ENCODE data around the gene EOLA1.
A peak's percentile ranks its signal among the peaks of the same experiment; 100 is the strongest.
"Not testable (repeated sequence)": the region's sequence is repeated elsewhere in the genome, so short reads cannot be mapped to it uniquely, and the experiment has no call there.

EOLA1 gene

DNA sequence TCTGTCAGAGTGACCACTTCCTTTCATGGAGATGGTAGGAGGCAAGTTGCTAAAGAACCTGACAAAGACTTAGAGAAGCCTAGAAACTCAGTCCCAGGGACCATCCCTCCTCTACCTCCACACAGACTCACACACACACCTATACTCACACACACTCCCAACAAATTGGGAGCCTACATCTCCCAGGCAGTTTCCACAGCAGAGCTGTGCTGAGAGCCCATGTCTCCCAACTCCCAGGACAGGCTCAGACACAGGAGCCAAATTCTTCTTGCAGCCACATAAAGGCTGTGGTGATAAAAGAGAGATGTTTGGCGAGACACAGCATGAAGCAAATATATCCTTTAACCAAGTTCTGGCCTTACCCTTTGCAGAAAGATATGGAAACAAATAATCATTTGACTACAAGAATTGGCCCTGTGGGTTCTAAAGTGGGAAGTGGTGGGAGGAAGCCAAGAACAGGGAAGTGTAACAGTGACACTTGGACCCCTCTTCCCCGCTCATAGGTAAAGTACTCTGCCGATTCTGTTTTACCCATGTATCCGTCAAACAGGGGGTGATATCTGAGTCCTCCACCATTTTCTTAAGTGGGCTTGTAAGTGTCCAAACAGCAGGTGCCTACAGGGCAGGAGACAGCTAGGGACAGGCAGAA lies 24.7 kb upstream of the EOLA1 start:
- DNase-seq: no peak

DNA sequence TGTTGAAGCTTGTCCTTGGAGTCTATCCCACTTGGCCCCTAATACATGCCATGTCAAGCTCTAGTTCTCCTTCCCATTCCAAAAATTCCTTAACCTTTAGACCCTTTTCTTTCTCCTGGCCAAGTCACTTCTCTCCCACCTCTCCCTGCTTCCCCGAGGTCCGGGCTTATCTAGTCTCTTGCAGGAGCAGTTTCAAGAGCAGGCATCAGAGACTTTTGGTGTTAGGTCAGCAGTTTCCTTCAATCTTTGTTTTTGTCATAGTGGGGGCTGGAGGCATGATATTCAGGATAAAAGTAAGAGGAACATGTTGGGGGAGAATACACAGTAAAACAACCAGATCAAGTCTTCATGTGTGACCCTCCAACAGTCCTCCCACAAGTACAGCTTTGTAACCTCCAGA lies 24.2 kb upstream of the EOLA1 start:
- no peak for DNase-seq

GRCh38 chrX:149517308-149517707 lies 23.5 kb upstream of the EOLA1 start:
- no peak for DNase-seq

DNA sequence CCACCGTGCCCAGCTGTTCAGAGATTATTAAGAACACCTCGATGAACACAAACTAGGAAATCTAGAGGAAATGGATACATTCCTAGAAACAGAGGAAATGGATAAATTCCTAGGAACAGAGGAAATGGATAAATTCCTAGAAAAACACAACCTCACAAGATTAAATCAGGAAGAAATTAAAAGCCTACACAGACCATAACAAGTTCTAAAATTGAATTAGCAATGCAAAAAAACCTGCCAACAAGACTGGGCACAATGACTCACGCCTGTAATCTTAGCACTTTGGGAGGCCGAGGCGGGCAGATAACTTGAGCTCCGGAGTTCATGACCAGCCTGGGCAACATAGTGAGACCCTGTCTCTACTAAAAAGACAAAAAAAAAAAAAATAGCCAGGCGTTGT lies 22.6 kb upstream of the EOLA1 start:
- DNase-seq: no peak

DNA sequence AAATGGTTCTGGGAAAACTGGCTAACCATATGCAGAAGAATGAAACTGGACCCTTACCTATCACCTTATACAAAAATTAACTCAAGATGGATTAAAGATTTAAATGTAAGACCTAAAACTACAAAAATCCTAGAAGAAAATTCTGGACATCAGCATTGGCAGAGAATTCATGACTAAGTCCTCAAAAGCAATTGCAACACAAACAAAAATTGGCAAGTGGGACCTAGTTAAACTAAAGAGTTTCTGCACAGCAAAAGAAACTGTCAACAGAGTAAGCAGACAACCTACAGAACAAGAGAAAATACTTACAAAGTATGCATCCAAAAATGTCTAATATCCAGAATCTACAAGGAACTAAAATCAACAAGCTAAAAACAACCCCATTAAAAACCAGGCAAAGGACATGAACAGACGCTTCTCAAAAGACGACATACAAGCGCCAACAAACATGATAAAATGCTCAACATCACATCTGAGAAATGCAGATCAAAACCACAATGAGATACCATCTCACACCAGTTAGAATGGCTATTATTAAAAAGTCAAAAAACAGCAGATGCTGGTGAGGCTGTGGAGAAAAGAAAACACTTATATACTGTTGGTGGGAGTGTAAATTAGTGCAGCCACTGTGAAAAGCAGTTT lies 20.1 kb upstream of the EOLA1 start:
- DNase-seq: not testable (repeated sequence)

- DNase-seq: no peak
Measured at GRCh38 chrX:149521438-149521837, 19.4 kb upstream of the EOLA1 start.

GRCh38 chrX:149522916-149523315 lies 17.9 kb upstream of the EOLA1 start:
- DNase-seq: no peak

DNA sequence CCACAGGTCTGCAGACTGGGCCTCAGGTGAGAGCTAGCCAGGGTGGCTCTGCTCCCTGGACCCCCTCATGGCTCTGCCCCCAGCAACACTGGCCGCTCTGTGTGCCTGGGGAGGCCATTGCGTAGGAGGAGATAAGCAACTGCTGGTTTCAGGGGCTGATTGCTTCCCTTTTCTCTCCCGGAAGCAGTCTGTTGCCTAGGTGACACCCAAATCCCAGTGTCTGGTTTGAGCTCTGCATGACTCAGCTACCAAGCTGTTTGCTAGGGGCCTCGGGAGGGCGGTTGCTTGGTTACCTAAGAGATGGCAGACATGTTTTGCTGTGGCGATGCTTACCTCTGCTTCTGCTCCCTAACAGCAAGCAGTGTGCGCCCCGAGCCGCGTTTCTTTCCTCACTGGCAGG lies 15.4 kb upstream of the EOLA1 start:
- DNase-seq: not testable (repeated sequence)

- DNase-seq: not testable (repeated sequence)
Measured at GRCh38 chrX:149525903-149526302, 14.9 kb upstream of the EOLA1 start.

GRCh38 chrX:149526318-149527033 lies 14.3 kb upstream of the EOLA1 start:
- not testable (repeated sequence) for DNase-seq

GRCh38 chrX:149527705-149528104 lies 13.1 kb upstream of the EOLA1 start:
- no peak for DNase-seq

DNA sequence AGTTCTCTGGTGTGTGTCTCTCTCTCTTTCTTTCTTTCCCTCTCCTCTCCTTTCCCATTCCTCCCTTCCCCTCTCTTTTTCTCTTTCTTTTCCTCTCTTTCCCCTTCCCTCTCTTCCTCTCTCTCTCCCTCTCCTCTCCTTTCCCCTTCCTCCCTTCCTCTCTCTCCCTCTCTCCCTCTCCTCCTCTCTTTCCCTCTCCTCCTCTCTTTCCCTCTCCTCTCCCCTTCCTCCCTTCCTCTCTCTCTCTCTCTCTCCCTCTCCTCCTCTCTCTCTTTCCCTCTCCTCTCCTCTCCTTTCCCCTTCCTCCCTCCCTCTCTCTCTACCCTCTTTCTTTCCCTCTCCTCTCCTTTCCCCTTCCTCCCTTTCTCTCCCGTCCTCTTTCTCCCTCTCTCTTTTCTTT lies 12.4 kb upstream of the EOLA1 start:
- no peak for DNase-seq

DNA sequence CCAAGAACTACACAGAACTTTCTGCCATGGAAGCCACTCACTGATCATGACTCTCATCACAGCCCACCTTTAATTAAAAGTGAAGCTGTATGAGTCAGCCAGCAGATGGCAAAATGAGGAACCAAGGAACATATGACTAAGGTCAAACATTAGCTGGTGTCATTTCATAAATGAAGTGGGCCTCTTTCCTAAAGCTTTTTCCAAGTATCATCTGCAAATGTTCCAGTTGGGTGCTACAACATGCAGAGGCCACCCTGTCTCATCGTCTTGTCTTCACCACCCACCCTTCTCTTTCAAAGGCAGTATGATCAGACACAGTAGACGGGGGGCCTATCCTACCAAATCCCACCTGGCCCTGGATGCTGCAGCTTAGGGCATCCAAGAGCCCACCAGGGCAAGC lies 9.2 kb upstream of the EOLA1 start:
- DNase-seq: no peak

GRCh38 chrX:149532868-149533267 lies 7.9 kb upstream of the EOLA1 start:
- DNase-seq: not testable (repeated sequence)

DNA sequence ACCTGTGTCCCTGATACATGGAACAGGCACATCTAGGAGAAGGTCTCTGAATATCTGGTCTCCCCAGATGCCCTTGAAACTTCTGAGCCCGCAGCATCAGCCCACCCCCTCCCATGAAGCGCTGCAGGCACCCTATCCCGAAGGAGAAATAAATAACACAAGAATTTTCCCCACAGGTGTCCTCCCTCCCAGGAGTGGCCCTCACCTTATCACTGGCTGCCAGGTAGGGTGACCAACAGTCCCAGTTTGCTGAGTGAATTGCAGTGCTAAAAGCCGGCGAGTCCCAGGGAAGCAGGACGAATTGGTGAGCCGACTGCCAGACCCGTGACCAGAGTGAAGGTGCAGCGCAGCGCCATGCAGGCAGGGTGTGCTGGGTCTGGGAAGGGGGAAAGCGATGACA lies 6.8 kb upstream of the EOLA1 start:
- not testable (repeated sequence) for DNase-seq

DNA sequence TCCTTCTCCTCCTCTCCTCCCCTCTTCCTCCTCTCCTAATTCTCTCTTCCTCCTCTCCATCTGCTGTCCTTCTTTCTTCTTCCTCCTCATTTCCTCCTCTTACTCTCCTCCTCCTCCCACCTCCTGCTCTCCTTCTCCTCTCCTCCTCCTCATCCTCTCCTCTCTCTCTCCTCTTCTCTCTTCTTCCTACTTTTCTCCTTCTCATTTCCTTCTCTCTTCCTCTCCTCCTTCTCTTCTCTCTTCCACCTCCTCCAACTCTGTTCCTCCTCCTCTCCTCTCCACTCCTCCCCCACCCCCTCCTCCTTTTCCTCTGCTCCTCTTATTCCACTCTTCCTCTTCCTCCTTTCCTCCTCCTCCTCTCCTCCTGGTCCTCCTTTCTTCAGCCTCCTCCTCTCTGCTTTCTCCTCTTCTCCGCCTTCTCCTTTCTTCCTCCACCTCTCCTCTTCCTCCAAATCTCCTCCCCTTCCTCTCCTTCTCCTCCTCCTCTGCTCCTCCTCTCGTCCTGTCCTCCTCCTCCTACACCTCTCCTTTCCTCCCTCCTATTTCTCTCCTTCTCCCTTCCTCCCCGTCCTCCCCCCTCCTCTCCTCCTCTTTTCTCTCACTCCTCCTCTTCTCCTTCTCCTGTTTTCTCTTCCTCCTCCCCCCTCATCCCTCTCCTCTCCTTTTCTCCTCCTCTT lies 5.7 kb upstream of the EOLA1 start:
- not testable (repeated sequence) for DNase-seq

DNA sequence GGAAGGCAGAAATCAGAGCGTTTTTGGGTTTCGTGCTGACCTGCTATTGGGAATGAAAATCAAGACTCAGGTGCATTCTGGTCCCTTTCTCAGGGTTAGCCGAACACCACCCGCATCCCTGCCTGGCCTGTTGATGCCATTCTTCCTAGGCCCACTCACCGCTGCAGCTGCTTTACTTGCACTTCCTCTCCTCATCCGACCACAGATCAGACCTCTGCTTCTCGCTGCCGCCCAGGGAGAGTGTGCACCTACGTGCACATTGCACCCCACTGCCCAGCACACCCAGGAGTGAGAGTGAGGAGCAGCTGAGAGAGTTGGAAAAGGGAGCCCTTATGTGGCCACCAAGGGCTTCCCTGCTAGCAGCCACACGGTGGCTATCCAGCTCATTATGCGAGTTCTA lies 3.3 kb upstream of the EOLA1 start:
- DNase-seq: not testable (repeated sequence)

GRCh38 chrX:149539283-149540130 lies 1.3 kb upstream of the EOLA1 start:
- DNase-seq: peak; percentile 58

DNA sequence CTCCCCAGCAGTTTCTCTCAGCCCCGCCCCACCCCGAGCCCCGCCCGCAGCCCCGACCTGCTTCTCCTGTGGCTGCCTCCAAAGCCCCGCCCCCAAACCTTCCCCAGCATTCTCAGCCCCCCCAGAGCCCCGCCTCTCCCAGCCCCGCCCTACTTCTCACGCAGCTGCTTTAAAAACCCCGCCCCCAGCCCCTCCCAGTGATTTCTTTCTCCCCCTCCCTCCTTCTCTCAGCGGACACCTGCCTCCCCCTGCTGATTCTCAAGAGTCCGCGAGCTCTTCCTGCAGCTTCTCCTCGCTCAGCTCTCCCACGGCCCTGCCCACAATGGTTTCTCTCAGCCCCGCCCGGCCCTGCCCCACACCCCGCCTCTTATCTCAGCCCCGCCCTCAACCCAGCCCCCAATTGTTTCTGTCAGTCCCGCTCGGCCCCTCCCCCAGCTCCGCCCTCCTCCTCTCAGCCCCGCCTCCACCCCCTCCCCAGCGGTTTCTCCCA lies 636 bp upstream of the EOLA1 start:
- peak; percentile 79 for DNase-seq

DNA sequence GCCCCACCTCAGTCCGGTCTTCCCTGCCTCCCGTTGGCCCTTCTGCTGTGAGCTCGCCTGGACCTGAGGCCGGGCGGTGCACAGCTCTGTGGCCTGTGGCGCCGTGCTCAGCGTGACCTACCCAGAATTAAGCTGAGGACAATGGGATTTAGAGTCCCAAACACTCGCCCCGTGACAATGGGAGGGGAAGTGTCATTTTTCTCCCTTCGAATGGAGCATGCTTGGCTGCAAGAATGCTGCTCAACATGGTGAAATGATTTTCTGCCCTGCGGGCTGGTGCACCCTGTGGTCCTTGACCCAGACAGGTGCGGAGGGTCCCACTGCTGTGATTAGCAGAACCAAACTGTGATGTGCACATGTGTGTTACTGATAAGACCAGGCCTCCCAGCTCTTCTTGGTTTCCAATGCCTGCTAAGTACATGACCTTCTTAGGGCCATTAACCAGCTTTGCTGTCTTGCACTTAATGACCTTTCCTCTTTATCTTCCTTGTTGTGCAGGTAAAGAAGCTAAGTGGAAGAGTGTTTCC lies 772 bp downstream of the EOLA1 start:
- no peak for DNase-seq

GRCh38 chrX:149545545-149546543 lies 5.0 kb downstream of the EOLA1 start:
- DNase-seq: not testable (repeated sequence)
